Left lung (tissue), 10 donors: Measurements from ENCODE around the gene WHRN. TPM values are rescaled to one million over a fixed set of nuclear protein-coding genes. Genes with fewer than 3 reads are reported as not detected.

Experiments used
- ATAC-seq: fragments of 200-7000 bp; cut with Tn5 transposase; one replicate; pipeline ENCODE4 v1.9.1; 2020; ENCODE audit warnings: moderate library complexity
- DNase-seq, 4 donors: peaks; one replicate each; pipeline ENCODE4 v3.0.0-alpha.2; 2013 to 2020
- H3K27ac ChIP-seq, 2 donors: fragments of 200-600 bp; sonication (generic) in 1 of 2; one replicate each; pipeline versions ENCODE4 v1.5.0 to v1.8.0; 2020 to 2021
- H3K27me3 ChIP-seq, 2 donors: fragments of 200-600 bp; sonication (generic) in 1 of 2; one replicate each; pipeline versions ENCODE4 v1.5.0 to v1.8.0; 2020 to 2021
- H3K36me3 ChIP-seq, 2 donors: fragments of 200-600 bp; sonication (generic) in 1 of 2; one replicate each; pipeline versions ENCODE4 v1.5.0 to v1.8.0; 2020 to 2021
- H3K4me1 ChIP-seq, 2 donors: fragments of 200-600 bp; one replicate each; pipeline ENCODE4 v1.8.0; 2021
- H3K4me3 ChIP-seq, 2 donors: fragments of 200-600 bp; sonication (generic) in 1 of 2; one replicate each; pipeline versions ENCODE4 v1.5.0 to v1.8.0; 2020 to 2021; ENCODE audit warnings: mild to moderate bottlenecking in 1 of 2
- H3K9me3 ChIP-seq, 2 donors: fragments of 200-600 bp; sonication (generic) in 1 of 2; one replicate each; pipeline versions ENCODE4 v1.5.0 to v1.8.0; 2020 to 2021
- intact Hi-C, 2 donors: fragments of 100-400 bp; cut with DNase I; formaldehyde crosslinking; loops; one replicate each; pipeline versions ENCODE4 v1.11.2 to v1.14.2; 2022
- polyA plus RNA-seq, 6 donors: library from polyadenylated mRNA; unstranded; fragments of 120-200 nt; gene quantifications; one replicate each; pipeline ENCODE4 v1.2.1, GENCODE V29; 2013; ENCODE audit not compliant: insufficient read length in 6 of 6
- total RNA-seq, 2 donors: library from RNA; stranded (reverse); fragmentation: NEBNext Ultra II Directional; extraction: Animal tissue kit (Norgen Biotek cat#: 25700); gene quantifications; one replicate each; pipeline ENCODE4 v1.2.1, GENCODE V29; 2021
- TF ChIP-seq, protein P1 (sequence below), 2 donors: fragments of 200-600 bp; sonication (generic) in 1 of 2; IDR thresholded peaks; one replicate each; pipeline versions ENCODE4 v1.5.0 to v1.8.0; 2021; ENCODE audit warnings: antibody characterized with exemption in 2 of 2
- donor health status: DM: no; HTN: yes; CAD: no.
- donor health status: DM: no; HTN: no; CAD: no.

The WHRN gene
- total and polyA plus RNA-seq, 8 donors: 5.1 to 17.3 (median 10.7) TPM

DNA sequence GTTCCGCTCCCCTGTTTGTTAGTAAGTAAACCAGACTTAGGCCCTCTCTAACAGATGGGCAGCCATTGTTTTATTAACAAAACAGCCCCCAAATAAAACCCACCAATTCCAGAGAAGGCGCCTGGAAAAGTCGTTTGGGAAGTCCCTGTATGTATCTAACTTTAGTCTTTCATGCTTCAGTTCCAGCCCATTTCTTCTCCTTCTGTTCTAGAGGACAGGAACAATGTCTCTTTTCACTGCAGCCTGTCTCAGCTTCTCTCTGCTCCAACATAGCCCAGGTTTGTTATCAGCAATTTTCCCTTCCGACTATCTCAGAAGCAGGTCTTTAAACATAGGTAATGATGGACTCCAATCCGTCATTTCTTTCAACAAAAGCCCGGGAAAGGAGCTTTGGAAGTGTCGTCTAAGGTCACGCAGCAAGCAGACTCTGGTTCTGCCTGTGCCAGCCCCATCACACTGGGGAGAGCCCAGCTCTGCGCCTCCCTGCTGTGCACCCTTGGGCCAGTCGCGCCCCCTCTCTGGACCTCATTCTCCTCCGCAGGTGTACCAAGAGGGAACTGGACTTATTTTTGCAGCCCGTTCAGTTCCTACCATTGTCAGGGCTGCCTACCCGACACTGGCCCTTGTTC lies 107.9 kb downstream of the WHRN start:
- TF ChIP-seq, protein P1, sequence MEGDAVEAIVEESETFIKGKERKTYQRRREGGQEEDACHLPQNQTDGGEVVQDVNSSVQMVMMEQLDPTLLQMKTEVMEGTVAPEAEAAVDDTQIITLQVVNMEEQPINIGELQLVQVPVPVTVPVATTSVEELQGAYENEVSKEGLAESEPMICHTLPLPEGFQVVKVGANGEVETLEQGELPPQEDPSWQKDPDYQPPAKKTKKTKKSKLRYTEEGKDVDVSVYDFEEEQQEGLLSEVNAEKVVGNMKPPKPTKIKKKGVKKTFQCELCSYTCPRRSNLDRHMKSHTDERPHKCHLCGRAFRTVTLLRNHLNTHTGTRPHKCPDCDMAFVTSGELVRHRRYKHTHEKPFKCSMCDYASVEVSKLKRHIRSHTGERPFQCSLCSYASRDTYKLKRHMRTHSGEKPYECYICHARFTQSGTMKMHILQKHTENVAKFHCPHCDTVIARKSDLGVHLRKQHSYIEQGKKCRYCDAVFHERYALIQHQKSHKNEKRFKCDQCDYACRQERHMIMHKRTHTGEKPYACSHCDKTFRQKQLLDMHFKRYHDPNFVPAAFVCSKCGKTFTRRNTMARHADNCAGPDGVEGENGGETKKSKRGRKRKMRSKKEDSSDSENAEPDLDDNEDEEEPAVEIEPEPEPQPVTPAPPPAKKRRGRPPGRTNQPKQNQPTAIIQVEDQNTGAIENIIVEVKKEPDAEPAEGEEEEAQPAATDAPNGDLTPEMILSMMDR (IDR thresholded peaks at IDR 0.05): no peak
- H3K4me3 ChIP-seq: peak overlapping the region; percentile 62 to 75
- no peaks in the 10 kb centered on the region for H3K36me3 ChIP-seq
- intact Hi-C loops: no loop called here
- H3K4me1 ChIP-seq: peaks cover 9 to 61% of the 10 kb centered on the region in 2 donors
- H3K9me3 ChIP-seq: no peaks in the 10 kb centered on the region
- peak overlapping the region; percentile 78 to 92 for H3K27ac ChIP-seq
- ATAC-seq (peak; percentile 5), DNase-seq (no peak)
- H3K27me3 ChIP-seq: no peaks in the 10 kb centered on the region

DNA sequence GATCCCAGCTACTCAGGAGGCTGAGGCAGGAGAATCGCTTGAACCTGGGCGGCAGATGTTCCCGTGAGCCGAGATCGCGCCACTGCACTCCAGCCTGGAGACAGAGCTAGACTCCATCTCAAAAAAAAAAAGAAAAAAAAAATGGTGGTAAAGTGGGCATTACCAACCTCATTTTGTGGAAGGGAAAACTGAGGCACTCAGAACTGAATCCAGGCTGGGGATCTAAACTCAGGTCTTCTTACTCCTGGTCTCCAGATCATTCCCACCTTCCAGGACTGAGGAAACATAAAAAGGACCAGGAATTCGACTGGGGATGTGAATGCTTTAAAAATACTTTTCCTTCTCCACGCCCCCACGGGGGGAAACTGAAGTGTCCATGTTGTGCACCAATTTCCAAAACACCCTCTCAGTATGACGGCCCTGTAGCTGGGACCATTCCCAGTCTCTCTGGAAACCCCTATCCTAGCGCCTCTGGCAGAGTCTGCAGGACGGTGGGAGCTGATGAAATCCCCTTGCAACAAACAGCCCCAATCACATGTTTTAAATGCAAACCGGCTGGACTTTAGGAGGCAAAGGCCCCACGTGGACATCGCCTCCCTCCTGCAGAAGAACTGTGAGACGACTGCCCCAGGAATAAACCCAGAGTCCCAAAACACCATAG lies 108.6 kb downstream of the WHRN start:
- Histone ChIP-seq H3K27ac (peak overlapping the region; percentile 78 to 92), H3K4me3 (peak overlapping the region in 1 of 2 donors; percentile 75), H3K36me3 (no peaks in the 10 kb centered on the region), H3K4me1 (peaks cover 11 to 67% of the 10 kb centered on the region in 2 donors), H3K9me3 (no peaks in the 10 kb centered on the region), H3K27me3 (no peaks in the 10 kb centered on the region)
- ATAC-seq (no peak), DNase-seq (peak; percentile 28 to 98 (median 73))
- TF ChIP-seq, protein P1 (IDR thresholded peaks at IDR 0.05): no peak
- intact Hi-C loops: no loop called here

DNA sequence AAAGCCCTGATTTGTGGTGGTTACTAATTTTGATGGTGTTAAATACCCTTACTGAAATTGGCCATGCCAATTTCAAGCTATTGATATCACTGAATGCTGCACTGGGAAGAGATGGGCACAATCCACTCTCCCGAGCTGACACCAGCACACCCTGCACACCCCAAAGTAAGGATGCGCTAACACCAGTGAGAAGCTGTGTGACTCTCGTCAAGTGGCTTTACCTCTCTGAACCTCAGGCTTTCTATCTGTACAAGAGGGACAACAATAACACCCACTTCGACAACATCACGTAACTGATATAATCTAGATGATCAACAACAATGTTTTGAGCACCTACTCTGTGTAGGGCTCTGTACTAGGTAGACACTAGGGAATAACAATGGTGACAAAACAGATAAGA lies 109.5 kb downstream of the WHRN start:
- H3K27ac ChIP-seq: no peak overlapping the region
- no peak for DNase-seq
- TF ChIP-seq, protein P1 (IDR thresholded peaks at IDR 0.05): no peak

DNA sequence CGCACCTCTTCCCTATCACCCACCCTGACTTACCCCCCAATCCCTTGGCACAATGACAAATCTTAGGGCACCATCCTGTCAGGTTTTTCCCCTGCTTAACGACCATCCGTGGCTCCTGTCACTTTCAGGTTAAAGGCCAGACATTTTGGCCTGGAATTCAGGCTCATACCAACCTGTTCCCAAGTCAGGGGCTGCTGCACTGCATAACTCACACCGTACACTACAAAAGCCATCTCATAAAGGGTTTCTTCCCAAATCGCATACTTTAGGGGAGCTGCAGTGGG lies 110.0 kb downstream of the WHRN start:
- H3K9me3 ChIP-seq: no peaks in the 10 kb centered on the region
- no peak for ATAC-seq
- TF ChIP-seq, protein P1 (IDR thresholded peaks at IDR 0.05): no peak
- H3K36me3 ChIP-seq: no peaks in the 10 kb centered on the region
- intact Hi-C loops: no loop called here
- no peak overlapping the region for H3K4me3 ChIP-seq
- DNase-seq: no peak
- peaks cover 11 to 80% of the 10 kb centered on the region in 2 donors for H3K4me1 ChIP-seq
- H3K27me3 ChIP-seq: no peaks in the 10 kb centered on the region
- peak overlapping the region; percentile 14 to 20 for H3K27ac ChIP-seq

More for the DNA sequence above, 109.5 kb downstream of the WHRN start:
- Histone ChIP-seq H3K9me3 (no peaks in the 10 kb centered on the region), H3K4me1 (peaks cover 11 to 75% of the 10 kb centered on the region in 2 donors), H3K27me3 (no peaks in the 10 kb centered on the region), H3K36me3 (no peaks in the 10 kb centered on the region), H3K4me3 (no peak overlapping the region)
- intact Hi-C loops: no loop called here
- no peak for ATAC-seq

DNA sequence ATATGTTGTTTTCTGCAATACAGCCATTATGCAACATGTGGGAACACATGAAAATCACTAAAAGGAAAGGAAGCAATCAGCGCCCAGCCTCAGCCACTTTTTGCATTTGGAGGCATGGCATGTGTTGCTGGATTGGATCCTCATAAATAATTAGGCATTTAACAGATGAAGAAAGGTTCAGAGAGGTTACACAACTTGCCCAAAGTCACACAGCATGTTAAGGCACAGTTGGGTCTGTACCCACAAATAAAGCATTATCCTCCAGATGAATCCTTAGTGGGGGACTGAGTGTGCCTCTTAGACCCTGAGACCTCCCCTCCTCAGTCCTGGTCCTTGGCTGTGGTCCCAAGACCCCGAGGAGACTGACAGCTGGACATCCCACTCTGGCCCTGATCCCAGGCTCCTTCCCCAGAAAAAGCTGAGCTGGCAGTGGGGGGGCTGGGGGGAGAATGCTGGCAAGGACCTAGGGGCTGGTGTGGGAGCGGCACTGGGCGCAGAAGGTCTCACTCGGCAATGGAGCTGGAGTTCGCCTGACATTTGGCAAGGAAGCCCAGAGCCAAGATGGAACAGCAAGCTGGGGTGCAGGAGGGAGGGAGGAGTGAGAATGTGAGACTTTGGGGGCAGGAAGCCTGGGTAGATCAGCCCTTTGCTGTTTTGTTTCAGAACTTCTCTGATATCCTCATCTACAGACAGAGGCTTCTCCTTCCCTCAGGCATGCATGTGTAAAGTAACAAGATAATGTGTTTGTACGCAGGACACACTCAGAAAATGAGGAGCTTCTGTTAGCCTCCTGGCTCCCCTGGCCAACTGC lies 110.5 kb downstream of the WHRN start:
- DNase-seq (peak in 2 of 4 donors; percentile 81 to 85), ATAC-seq (no peak)
- no peaks in the 10 kb centered on the region for H3K9me3 ChIP-seq
- peaks cover 11 to 85% of the 10 kb centered on the region in 2 donors for H3K4me1 ChIP-seq
- no peak overlapping the region for H3K4me3 ChIP-seq
- H3K27me3 ChIP-seq: no peaks in the 10 kb centered on the region
- intact Hi-C loops: no loop called here
- no peaks in the 10 kb centered on the region for H3K36me3 ChIP-seq
- TF ChIP-seq, protein P1 (IDR thresholded peaks at IDR 0.05): no peak
- H3K27ac ChIP-seq: peak overlapping the region; percentile 14 to 20
